ACC112 (cell line): ENCODE data around the gene HADH.
A peak's percentile ranks its signal among the peaks of the same experiment; 100 is the strongest.

ENCODE experiments used
- H2AFZ ChIP-seq: fragments of 200-600 bp; sonication (generic); one replicate; pipeline ENCODE4 v1.6.0; 2017; ENCODE audit warnings: antibody characterized with exemption, low read length; ENCODE audit not compliant: unreplicated experiment
- H3K27ac ChIP-seq: fragments of 200-600 bp; sonication (generic); 2 replicates; pipeline ENCODE4 v1.5.1; 2014; ENCODE audit warnings: low read depth, mild to moderate bottlenecking, antibody characterized with exemption, low read length, moderate library complexity
- H3K27me3 ChIP-seq: fragments of 200-600 bp; sonication (generic); 2 replicates; pipeline ENCODE4 v1.6.1; 2014; ENCODE audit warnings: mild to moderate bottlenecking, antibody characterized with exemption, low read length, moderate library complexity, mixed read lengths; ENCODE audit not compliant: insufficient read depth
- H3K36me3 ChIP-seq: fragments of 200-600 bp; sonication (generic); 2 replicates; pipeline ENCODE4 v1.6.1; 2016; ENCODE audit warnings: mild to moderate bottlenecking, antibody characterized with exemption, low read length, moderate library complexity, mixed read lengths; ENCODE audit not compliant: insufficient read depth
- H3K4me1 ChIP-seq: fragments of 200-600 bp; sonication (generic); one replicate; pipeline ENCODE4 v1.6.1; 2016; ENCODE audit warnings: low read length, mixed read lengths; ENCODE audit not compliant: insufficient read depth, unreplicated experiment, control insufficient read depth
- H3K4me3 ChIP-seq: fragments of 200-600 bp; sonication (generic); 2 replicates; pipeline ENCODE4 v1.5.1; 2014; ENCODE audit warnings: mild to moderate bottlenecking, low read depth, low read length
- H3K79me2 ChIP-seq: fragments of 200-600 bp; sonication (generic); one replicate; pipeline ENCODE4 v1.6.0; 2016; ENCODE audit warnings: low read length; ENCODE audit not compliant: control insufficient read depth, unreplicated experiment, insufficient read depth

HADH gene

DNA sequence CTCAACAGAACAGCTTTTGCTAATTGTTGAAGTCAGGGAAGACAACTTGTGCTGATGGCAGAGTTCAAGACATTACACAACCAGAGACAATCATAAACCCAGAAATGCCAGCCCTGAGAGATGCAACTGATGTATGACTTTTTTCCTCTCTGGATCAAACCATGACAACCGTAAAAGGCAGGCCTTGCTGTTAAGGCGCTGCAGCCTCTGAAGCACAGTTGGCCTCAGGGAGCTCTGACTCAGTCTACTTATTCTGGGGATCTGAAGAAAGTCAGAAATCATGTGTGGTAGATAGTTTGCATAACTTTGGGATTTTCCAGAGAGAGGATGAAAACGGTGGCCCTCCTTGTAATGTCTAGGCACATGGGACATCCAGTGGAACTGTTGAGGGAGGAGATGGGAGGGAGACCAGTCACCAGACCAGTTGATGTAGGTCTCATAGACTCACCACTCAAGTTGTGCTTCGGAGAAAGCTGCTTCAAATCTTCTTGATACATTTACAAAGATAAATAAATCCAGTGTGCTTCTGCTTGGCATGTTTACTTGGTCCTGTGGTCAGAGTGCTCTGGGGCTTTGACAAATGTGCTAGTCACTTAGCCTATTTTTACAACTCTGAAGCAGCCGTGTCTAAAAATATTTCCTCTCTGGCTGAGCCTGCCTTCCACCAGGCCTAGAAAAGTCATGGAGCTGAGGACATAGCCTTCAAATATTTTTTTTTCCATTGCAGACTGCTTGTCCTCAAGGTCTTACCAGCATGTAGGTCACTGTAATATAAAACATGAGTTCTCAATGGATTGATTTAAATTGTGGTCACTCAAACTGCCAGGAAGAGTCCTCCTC is 7.5 kb downstream of the HADH start:
- no peak overlapping the region for H3K4me3 ChIP-seq
- no peaks in the 10 kb centered on the region for H3K4me1 ChIP-seq
- H3K27ac ChIP-seq = no peak overlapping the region
- peaks cover 16% of the 10 kb centered on the region for H3K79me2 ChIP-seq
- no peaks in the 10 kb centered on the region for H3K36me3 ChIP-seq
- no peak overlapping the region for H2AFZ ChIP-seq
- H3K27me3 ChIP-seq = no peaks in the 10 kb centered on the region

DNA sequence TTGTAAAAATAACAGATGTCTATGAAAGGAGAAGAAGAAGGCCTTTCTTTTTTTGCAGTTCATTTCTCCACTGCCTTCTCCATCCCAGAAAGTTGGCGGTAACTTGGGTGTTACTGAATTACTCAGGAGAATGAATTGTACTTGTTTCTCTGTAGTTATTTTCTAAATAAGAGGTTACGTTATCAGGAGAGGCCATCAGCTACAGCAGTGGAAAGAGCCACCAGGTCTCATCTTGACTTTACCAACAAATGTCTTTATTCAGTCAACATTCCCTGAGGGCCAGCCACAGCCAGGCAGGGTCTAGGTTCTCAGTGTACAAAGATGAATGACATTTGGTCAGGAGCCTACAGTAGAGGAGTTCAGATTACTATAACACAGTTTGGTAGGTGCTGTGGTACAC is 8.1 kb downstream of the HADH start:
- peaks cover 13% of the 10 kb centered on the region for H3K79me2 ChIP-seq
- H3K27me3 ChIP-seq = no peaks in the 10 kb centered on the region
- no peaks in the 10 kb centered on the region for H3K36me3 ChIP-seq
- no peak overlapping the region for H2AFZ ChIP-seq
- H3K4me1 ChIP-seq = no peaks in the 10 kb centered on the region
- no peak overlapping the region for H3K27ac ChIP-seq
- no peak overlapping the region for H3K4me3 ChIP-seq

- Histone ChIP-seq H3K27ac (no peak overlapping the region), H3K79me2 (peaks cover 1% of the 10 kb centered on the region), H2AFZ (no peak overlapping the region), H3K4me3 (no peak overlapping the region), H3K36me3 (no peaks in the 10 kb centered on the region), H3K4me1 (no peaks in the 10 kb centered on the region), H3K27me3 (no peaks in the 10 kb centered on the region)
These were observed 10.3 kb downstream of the HADH start for GRCh38 chr4:107999932-108000539.

- Histone ChIP-seq H2AFZ (no peak overlapping the region), H3K79me2 (no peaks in the 10 kb centered on the region), H3K4me1 (no peaks in the 10 kb centered on the region), H3K36me3 (no peaks in the 10 kb centered on the region), H3K4me3 (no peak overlapping the region), H3K27ac (no peak overlapping the region), H3K27me3 (no peaks in the 10 kb centered on the region)
These were observed 11.9 kb downstream of the HADH start for GRCh38 chr4:108001540-108002135.

- H3K4me1 ChIP-seq = peaks cover 8% of the 10 kb centered on the region
- no peaks in the 10 kb centered on the region for H3K36me3 ChIP-seq
- no peaks in the 10 kb centered on the region for H3K27me3 ChIP-seq
- H2AFZ ChIP-seq = no peak overlapping the region
- H3K4me3 ChIP-seq = no peak overlapping the region
- H3K27ac ChIP-seq = no peak overlapping the region
- H3K79me2 ChIP-seq = no peaks in the 10 kb centered on the region
These were observed 14.4 kb downstream of the HADH start for GRCh38 chr4:108003982-108004515.

DNA sequence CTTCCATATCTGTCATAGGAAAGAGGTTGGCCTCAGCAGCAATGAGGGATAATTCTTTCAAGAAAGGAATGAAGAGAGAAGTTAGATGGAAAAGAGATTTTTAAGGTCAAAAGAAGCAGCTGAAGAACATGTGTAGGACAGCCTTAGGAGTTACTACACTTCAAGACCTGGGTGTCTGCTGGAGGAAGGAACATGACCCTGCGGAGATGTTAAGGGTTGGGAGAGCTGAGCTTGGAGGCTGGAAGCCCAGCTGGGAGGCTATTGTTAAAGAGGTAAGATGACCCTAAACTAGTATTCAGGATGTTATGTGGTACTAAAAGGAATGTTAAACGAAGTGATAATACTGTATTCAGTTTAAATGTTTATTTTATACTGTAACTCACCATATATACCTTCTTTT is 15.0 kb downstream of the HADH start:
- Histone ChIP-seq H3K27me3 (no peaks in the 10 kb centered on the region), H2AFZ (no peak overlapping the region), H3K27ac (no peak overlapping the region), H3K79me2 (no peaks in the 10 kb centered on the region), H3K4me3 (no peak overlapping the region), H3K36me3 (no peaks in the 10 kb centered on the region), H3K4me1 (peaks cover 14% of the 10 kb centered on the region)

DNA sequence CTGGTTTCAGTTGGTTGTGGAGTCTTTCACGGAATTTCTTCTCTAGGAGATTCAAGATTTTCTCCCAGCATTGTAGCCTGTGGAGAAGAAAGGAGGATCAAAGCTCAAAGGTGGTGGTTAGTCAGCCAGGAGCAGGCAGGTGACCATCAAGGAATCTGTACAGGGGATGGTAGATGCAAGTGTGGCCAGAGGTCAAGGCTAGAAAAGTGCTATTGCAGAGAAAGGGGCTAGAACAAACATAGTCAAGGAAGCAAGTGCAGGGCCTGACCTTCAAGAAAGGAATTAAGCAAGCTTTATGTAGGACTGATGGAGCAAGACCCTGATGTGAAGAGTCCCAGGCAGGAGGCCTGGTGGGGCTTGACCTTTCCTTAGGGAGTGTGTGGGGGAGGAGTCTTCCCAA is 16.1 kb downstream of the HADH start:
- Histone ChIP-seq H3K27me3 (no peaks in the 10 kb centered on the region), H3K4me1 (peaks cover 20% of the 10 kb centered on the region), H3K27ac (no peak overlapping the region), H3K36me3 (no peaks in the 10 kb centered on the region), H3K79me2 (no peaks in the 10 kb centered on the region), H3K4me3 (no peak overlapping the region), H2AFZ (no peak overlapping the region)

DNA sequence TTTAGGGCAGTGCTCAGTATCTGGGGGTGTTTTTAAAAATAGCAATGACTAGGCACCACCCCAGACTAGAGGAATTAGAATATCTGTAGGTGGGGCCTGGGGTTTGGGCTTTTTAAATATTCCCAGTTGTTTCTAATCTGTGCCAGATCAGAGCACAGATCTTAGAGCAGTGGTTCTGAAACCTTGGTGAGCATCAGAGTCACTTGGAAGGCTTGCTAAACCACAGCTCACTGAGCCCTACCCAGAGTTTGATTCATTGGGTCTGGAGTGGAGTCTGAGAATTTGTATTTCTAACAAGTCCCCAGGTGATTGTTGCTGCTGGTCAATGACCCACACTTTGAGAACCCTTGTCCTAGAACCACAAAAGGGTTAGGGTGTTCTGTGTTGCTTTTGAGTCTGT is 16.7 kb downstream of the HADH start:
- no peaks in the 10 kb centered on the region for H3K27me3 ChIP-seq
- no peak overlapping the region for H2AFZ ChIP-seq
- H3K27ac ChIP-seq = no peak overlapping the region
- H3K79me2 ChIP-seq = no peaks in the 10 kb centered on the region
- H3K4me3 ChIP-seq = no peak overlapping the region
- peaks cover 20% of the 10 kb centered on the region for H3K4me1 ChIP-seq
- H3K36me3 ChIP-seq = peaks cover 3% of the 10 kb centered on the region; the same call in 1 of the 2 replicates

GRCh38 chr4:108007984-108008383 is 18.3 kb downstream of the HADH start:
- Histone ChIP-seq H3K4me1 (peaks cover 20% of the 10 kb centered on the region), H2AFZ (no peak overlapping the region), H3K36me3 (peaks cover 5% of the 10 kb centered on the region; the same call in 1 of the 2 replicates), H3K27me3 (no peaks in the 10 kb centered on the region), H3K4me3 (no peak overlapping the region), H3K79me2 (no peaks in the 10 kb centered on the region), H3K27ac (no peak overlapping the region)

DNA sequence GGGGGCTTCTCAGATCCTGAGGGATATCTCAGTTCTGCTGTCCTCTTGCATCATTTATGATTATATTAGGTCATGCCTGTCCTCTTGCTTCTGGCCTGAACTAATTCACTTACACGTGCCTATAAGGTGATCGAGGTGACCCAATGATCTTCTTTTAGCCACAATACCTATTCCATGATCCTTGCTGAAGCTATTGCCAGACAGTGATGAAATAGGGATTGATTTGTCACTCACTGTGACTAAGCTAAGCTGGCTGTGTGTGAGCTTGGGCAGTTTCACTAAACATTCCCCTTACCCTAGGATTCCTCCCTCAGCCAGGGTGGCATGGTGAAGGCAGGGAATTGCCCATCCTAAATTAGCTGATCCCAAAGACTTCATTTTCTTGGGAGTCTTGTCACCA is 19.0 kb downstream of the HADH start:
- Histone ChIP-seq H3K4me1 (peaks cover 20% of the 10 kb centered on the region), H3K27ac (peak overlapping the region; percentile 21; the same call in 1 of the 2 replicates), H3K79me2 (no peaks in the 10 kb centered on the region), H3K27me3 (no peaks in the 10 kb centered on the region), H3K36me3 (peaks cover 5% of the 10 kb centered on the region; the same call in 1 of the 2 replicates), H3K4me3 (no peak overlapping the region), H2AFZ (no peak overlapping the region)
